D721Med (cell line): ENCODE data around the gene OASL.

Experiments used
- DNase-seq: peaks from one replicate; pipeline ENCODE4 v3.0.0; 2011; ENCODE audit warnings: low spot score; ENCODE audit not compliant: insufficient read length
- FAIRE-seq: peaks from 2 replicates; lab custom pipeline; 2011; peaks lifted over from hg19 to GRCh38; lab: Jason Lieb, UNC
- CTCF ChIP-seq: IDR thresholded peaks from 2 replicates; pipeline ENCODE4 v1.5.1; 2012; ENCODE audit warnings: mild to moderate bottlenecking, control low read depth; ENCODE audit not compliant: insufficient read depth; ENCODE audit errors: missing control alignments

OASL gene

GRCh38 chr12:121010860-121011259 lies 28.2 kb downstream of the OASL start:
- TF ChIP-seq CTCF = no peak
- FAIRE-seq (no peak), DNase-seq (no peak)

GRCh38 chr12:121009741-121010140 lies 29.3 kb downstream of the OASL start:
- peak; percentile 42 for TF ChIP-seq CTCF
- DNase-seq (no peak), FAIRE-seq (no peak)

GRCh38 chr12:121008347-121009098 lies 30.5 kb downstream of the OASL start:
- TF ChIP-seq CTCF = no peak
- DNase-seq = no peak
- no peak for FAIRE-seq

GRCh38 chr12:121005346-121005815 lies 33.7 kb downstream of the OASL start:
- FAIRE-seq (no peak), DNase-seq (no peak)
- TF ChIP-seq CTCF = peak; percentile 38

GRCh38 chr12:121004253-121004815 lies 34.7 kb downstream of the OASL start:
- FAIRE-seq (no peak), DNase-seq (no peak)
- TF ChIP-seq CTCF = no peak

GRCh38 chr12:121003650-121004049 lies 35.4 kb downstream of the OASL start:
- FAIRE-seq (no peak), DNase-seq (no peak)
- TF ChIP-seq CTCF = no peak

GRCh38 chr12:121001841-121002483 lies 37.1 kb downstream of the OASL start:
- FAIRE-seq (no peak), DNase-seq (no peak)
- no peak for TF ChIP-seq CTCF
